ENCODE measurements around the gene ATCAY. TPM values are rescaled to one million over a fixed set of nuclear protein-coding genes. Genes with fewer than 3 reads are reported as not detected.

Gene ATCAY
- total and polyA plus RNA-seq, 2 experiments from 2014 or later, result not detected

- H3K79me2 ChIP-seq (ENCODE audit: insufficient read depth), result no peaks in the 10 kb centered on the region
- H3K4me2 ChIP-seq (ENCODE audit: unreplicated experiment), result no peak overlapping the region
- TF ChIP-seq EZH2 (IDR thresholded peaks at IDR 0.05; ENCODE audit: insufficient read depth, poor library complexity, severe bottlenecking) (no peak), EZH2phosphoT487 (IDR thresholded peaks at IDR 0.05; ENCODE audit: insufficient read depth, low read depth) (no peak)
- peaks cover 20% of the 10 kb centered on the region for H3K27me3 ChIP-seq (replicated peaks; ENCODE audit: insufficient read depth)
- in situ Hi-C loops (cut with MboI), result no loop called here
- H3K9me3 ChIP-seq (ENCODE audit: low read depth), result no peaks in the 10 kb centered on the region
- no peak overlapping the region for H3K4me3 ChIP-seq
- 75 to 78% methylated on average over 22 to 34 of the region's 35 CpGs for WGBS, 2 experiments (ENCODE audit: low coverage in 1 of 2, low lambda C conversion rate in 2 of 2, missing lambda C conversion rate in 2 of 2)
- H3K36me3 ChIP-seq (ENCODE audit: low read depth), result no peaks in the 10 kb centered on the region
- H3K4me1 ChIP-seq (ENCODE audit: insufficient read depth), result no peaks in the 10 kb centered on the region
- H3K27ac ChIP-seq, result no peak overlapping the region
- H2AFZ ChIP-seq, result no peak overlapping the region
- no peak for DNase-seq
- H3K9me2 ChIP-seq (ENCODE audit: insufficient read depth), result no peaks in the 10 kb centered on the region
- no peaks in the 10 kb centered on the region for H3F3A ChIP-seq (ENCODE audit: insufficient read depth)
- H4K20me1 ChIP-seq (ENCODE audit: insufficient read depth), result no peaks in the 10 kb centered on the region
- H3K9ac ChIP-seq, result no peak overlapping the region
These were observed 46.0 kb upstream of the ATCAY start for GRCh38 chr19:3834349-3835054.

- Histone ChIP-seq H3K27me3 (replicated peaks; ENCODE audit: insufficient read depth) (peaks cover 22% of the 10 kb centered on the region), H3F3A (ENCODE audit: insufficient read depth) (no peaks in the 10 kb centered on the region), H3K4me1 (ENCODE audit: insufficient read depth) (no peaks in the 10 kb centered on the region), H3K79me2 (ENCODE audit: insufficient read depth) (no peaks in the 10 kb centered on the region), H3K9me3 (ENCODE audit: low read depth) (no peaks in the 10 kb centered on the region), H3K4me3 (no peak overlapping the region), H3K9ac (no peak overlapping the region), H2AFZ (no peak overlapping the region), H3K27ac (no peak overlapping the region), H3K4me2 (ENCODE audit: unreplicated experiment) (no peak overlapping the region), H3K9me2 (ENCODE audit: insufficient read depth) (no peaks in the 10 kb centered on the region), H4K20me1 (ENCODE audit: insufficient read depth) (no peaks in the 10 kb centered on the region), H3K36me3 (ENCODE audit: low read depth) (no peaks in the 10 kb centered on the region)
- in situ Hi-C loops (cut with MboI), result no loop called here
- no peak for TF ChIP-seq EZH2 (IDR thresholded peaks at IDR 0.05; ENCODE audit: insufficient read depth, poor library complexity, severe bottlenecking)
- WGBS, 2 experiments (ENCODE audit: low coverage in 1 of 2, low lambda C conversion rate in 2 of 2, missing lambda C conversion rate in 2 of 2), result 70 to 73% methylated on average over 9 of the region's 9 CpGs
- DNase-seq, result no peak
These were observed 45.4 kb upstream of the ATCAY start for GRCh38 chr19:3835055-3835435.

GRCh38 chr19:3836887-3837286 is 43.6 kb upstream of the ATCAY start:
- TF ChIP-seq EZH2phosphoT487 (IDR thresholded peaks at IDR 0.05; ENCODE audit: insufficient read depth, low read depth) (no peak), EZH2 (IDR thresholded peaks at IDR 0.05; ENCODE audit: insufficient read depth, poor library complexity, severe bottlenecking) (no peak)
- Histone ChIP-seq H3K27me3 (replicated peaks; ENCODE audit: insufficient read depth) (peaks cover 13% of the 10 kb centered on the region), H4K20me1 (ENCODE audit: insufficient read depth) (no peaks in the 10 kb centered on the region), H2AFZ (no peak overlapping the region), H3K4me1 (ENCODE audit: insufficient read depth) (no peaks in the 10 kb centered on the region), H3F3A (ENCODE audit: insufficient read depth) (no peaks in the 10 kb centered on the region), H3K36me3 (ENCODE audit: low read depth) (no peaks in the 10 kb centered on the region), H3K27ac (no peak overlapping the region), H3K79me2 (ENCODE audit: insufficient read depth) (no peaks in the 10 kb centered on the region), H3K4me2 (ENCODE audit: unreplicated experiment) (no peak overlapping the region), H3K9me3 (ENCODE audit: low read depth) (no peaks in the 10 kb centered on the region), H3K4me3 (no peak overlapping the region), H3K9ac (no peak overlapping the region), H3K9me2 (ENCODE audit: insufficient read depth) (no peaks in the 10 kb centered on the region)
- whole genome bisulfite sequencing, 2 experiments (ENCODE audit: low coverage in 1 of 2, low lambda C conversion rate in 2 of 2, missing lambda C conversion rate in 2 of 2), result 67 to 73% methylated on average over 6 of the region's 6 CpGs
- DNase-seq, result no peak
- in situ Hi-C loops (cut with MboI), result no loop called here

- WGBS, 2 experiments (ENCODE audit: low coverage in 1 of 2, low lambda C conversion rate in 2 of 2, missing lambda C conversion rate in 2 of 2), result 89 to 91% methylated on average over 17 of the region's 17 CpGs
- no peaks in the 10 kb centered on the region for H3K36me3 ChIP-seq (ENCODE audit: low read depth)
- no peaks in the 10 kb centered on the region for H3K9me3 ChIP-seq (ENCODE audit: low read depth)
- H3K4me2 ChIP-seq (ENCODE audit: unreplicated experiment), result no peak overlapping the region
- no peaks in the 10 kb centered on the region for H3K4me1 ChIP-seq (ENCODE audit: insufficient read depth)
- no peak for DNase-seq
- H3K27me3 ChIP-seq (replicated peaks; ENCODE audit: insufficient read depth), result peaks cover 18% of the 10 kb centered on the region
- no peak overlapping the region for H3K27ac ChIP-seq
- H3F3A ChIP-seq (ENCODE audit: insufficient read depth), result no peaks in the 10 kb centered on the region
- TF ChIP-seq EZH2 (IDR thresholded peaks at IDR 0.05; ENCODE audit: insufficient read depth, poor library complexity, severe bottlenecking) (no peak), EZH2phosphoT487 (IDR thresholded peaks at IDR 0.05; ENCODE audit: insufficient read depth, low read depth) (no peak)
- no peaks in the 10 kb centered on the region for H3K9me2 ChIP-seq (ENCODE audit: insufficient read depth)
- H3K9ac ChIP-seq, result no peak overlapping the region
- no peaks in the 10 kb centered on the region for H4K20me1 ChIP-seq (ENCODE audit: insufficient read depth)
- H3K79me2 ChIP-seq (ENCODE audit: insufficient read depth), result no peaks in the 10 kb centered on the region
- no peak overlapping the region for H3K4me3 ChIP-seq
- H2AFZ ChIP-seq, result no peak overlapping the region
- in situ Hi-C loops (cut with MboI), result no loop called here
These were observed 43.2 kb upstream of the ATCAY start for GRCh38 chr19:3837332-3837731.

All from GM23248 (cell line).